Stimulated activated naive CD8-positive, alpha-beta T cell treated with anti-CD3 and anti-CD28 coated beads, Interleukin-15, Interleukin-2, amounts not matched to agents 100 U/mL and 50 U/mL, for 24 hours (primary cell): ENCODE results near the gene ZNF319.

Source experiments
- ATAC-seq: fragments of 150-1000 bp; cut with Tn5 transposase; one replicate; pipeline ENCODE4 v1.10.0; 2021
- DNase-seq: peaks from one replicate; pipeline ENCODE4 v3.0.0; 2021

Gene ZNF319

DNA sequence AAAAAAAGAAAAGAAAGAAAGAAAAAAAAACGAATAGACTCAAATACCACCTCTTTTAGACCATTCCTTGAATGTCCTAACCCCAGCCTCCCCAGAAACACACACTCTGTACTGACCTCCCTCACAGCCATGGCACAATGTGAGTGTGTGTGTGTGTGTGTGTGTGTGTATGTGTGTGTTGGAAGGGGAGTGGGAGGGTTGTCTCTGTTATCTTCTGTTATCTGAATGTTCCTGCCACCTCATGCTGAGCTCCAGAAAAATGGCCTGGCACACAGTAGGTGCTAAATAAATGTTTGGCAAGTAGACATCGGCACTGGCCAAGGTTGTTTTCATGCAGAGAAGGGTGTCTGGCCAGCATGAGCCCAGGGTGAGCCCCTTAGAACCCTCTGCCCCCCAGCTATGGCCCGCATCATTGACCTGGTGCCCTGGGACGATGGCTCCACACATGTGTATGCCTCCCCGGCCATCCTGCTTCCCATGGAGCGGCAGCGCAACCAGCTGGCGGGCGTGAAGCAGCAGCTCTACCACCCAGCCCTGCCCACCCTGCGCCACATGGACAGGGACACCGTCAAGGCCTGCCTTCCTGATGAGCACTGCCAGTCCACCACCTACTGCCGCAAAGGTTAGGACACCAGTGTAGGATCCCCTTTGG is 22.9 kb downstream of the ZNF319 start:
- ATAC-seq: no peak

DNA sequence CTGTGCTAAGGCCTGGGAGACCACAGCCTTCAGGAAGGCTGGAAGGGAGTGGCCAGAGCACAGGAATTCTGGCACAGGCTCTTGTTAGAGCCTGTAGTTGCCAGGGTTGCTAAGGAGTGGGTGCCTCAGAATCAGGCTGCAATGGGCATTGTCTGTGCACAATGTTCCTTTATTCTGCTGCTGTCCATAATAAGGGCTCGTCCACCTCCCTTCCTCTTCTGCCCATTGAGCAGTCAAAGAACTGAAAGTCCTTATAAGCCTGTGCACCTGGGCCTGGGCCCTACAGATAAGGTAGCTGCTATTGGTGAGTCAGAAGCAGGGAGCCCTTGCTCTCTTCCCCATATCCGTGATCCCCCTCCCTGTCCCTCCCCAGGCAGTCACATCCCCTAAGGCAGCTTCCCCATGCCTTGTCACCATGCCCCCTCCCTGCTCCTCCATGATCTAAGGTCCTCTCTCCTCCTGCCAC is 24.1 kb downstream of the ZNF319 start:
- no peak for ATAC-seq
- no peak for DNase-seq

More for the DNA sequence above, 22.9 kb downstream of the ZNF319 start:
- no peak for DNase-seq

DNA sequence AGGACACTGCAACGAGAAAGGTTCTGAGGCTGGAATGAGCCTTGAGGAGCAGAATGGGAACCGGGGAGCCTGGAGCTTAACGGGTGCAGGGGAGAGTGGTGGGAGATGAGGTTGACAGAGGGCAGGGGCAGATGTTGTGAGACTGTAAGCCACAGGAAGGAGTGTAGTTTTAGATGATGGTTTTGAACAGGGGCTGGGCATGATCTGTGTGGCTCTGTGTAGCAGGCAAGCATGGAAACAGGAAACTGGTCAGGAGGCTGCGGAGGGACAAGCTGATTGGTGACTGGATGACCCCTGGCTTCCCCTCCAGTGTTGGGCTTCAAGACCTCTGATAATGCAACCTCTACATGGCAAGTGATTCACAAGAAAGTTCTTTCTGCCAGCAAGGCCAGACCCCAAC is 28.2 kb downstream of the ZNF319 start:
- DNase-seq (no peak), ATAC-seq (no peak)

DNA sequence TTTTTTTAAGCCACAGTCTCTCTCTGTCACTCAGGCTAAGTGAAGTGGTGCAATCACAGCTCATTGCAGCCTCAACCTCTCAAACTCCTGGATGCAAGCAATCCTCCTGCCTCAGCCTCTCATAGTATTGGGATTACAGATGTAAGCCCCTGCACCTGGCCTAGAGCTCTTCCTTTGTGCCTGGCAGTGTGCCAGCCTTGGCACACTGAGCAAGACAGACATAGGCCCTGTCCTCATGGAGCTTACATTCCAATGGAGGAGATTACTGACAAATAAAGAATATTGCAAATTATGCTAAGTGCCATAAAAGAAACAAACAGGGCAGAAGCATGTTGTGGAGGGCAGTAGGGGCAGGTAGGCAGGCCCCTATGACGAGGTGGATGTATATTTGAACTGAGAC is 28.6 kb downstream of the ZNF319 start:
- DNase-seq: no peak
- ATAC-seq: no peak

DNA sequence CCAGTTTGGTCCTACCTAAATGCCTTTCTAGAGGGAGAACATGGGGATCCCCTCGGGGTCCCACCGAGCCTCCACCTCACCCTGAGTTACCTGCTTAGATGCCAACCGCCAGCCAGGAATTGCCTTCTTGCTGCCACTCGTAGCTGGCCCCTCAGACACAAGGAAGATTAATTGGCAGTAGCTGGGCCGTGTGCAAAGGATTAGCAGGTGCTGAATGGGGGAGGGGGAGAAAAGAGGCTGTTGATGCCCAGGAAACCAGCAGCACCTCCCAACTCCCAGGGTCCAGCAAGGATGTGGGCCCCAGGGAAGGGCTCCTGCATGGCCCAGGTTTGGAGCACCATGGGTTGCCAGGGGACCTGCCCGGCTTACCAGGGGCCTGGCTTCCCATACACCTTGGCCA is 29.5 kb downstream of the ZNF319 start, which contains the start of gene CNGB1:
CNGB1 (minus strand) TSS at position 159 of the 400 bp plus-strand sequence. CDS start 3,842 bp downstream, outside the sequence.
- no peak for DNase-seq
- ATAC-seq: no peak

DNA sequence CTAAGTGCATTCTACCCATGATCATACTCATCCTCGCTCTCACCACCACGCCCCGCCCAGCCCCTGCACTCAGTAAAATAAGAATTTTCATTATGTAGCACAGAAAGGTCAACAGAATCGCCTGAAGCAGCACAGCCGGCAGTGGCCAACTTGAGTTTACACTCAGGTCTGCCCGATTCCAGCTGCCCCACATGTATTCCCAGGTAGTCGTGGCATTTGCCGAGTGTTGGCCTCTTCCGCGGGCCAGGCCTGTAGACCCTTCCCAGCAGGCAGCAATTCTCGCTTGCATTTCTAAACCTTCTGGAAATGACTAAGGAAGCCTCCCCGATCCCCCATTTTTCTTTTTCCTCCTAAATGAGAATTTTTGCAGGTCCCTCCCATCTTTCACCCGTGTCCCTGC is 30.2 kb downstream of the ZNF319 start:
- no peak for DNase-seq
- ATAC-seq: no peak

DNA sequence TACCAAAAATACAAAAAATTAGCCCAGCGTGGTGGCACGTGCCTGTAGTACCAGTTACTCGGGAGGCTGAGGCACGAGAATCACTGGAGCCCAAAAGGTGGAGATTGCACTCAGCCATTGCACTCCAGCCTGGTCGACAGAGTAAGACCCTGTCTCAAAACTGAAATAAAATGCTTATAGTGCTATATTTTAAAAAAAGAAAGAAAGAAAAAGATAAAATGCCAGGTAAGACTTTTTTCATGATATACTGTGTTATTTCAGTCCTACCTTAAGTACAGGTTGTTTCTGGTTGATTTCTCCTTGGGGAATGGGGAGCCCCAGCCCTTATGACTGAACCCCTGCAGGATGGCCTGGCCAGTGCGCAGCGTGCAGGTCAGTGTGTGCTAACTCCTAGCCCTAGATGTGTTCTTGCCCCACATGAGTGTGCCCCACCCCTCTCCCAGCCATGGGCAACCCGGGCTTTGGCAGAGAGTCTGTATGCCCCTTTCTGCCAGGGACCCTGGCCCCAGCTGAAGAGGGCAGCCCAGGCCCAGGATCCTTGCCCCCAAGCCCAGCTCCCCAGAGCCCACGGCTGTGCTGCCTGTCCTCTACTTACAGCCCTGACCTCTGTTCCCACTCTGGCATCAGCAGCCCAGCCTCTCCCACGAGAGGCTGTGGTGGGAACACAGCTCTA is 30.9 kb downstream of the ZNF319 start:
- ATAC-seq: no peak
- no peak for DNase-seq

DNA sequence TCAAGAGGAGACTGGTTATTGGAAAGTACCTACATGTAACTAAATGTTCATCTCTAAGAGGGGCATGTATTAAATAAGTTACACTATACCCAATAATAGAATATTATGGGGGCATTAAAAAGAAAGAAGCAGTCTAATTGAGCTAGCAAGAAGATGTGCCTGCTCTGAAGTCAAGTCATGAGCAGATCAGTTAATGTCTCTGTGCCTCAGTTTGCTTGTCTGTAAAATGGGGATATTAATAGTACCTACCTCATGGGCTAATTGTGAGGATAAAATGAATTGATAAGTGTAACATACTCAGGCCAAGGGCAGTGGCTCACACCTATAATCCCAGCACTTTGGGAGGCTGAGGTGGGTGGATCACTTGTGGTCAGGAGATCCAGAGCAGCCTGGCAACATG is 32.6 kb downstream of the ZNF319 start:
- DNase-seq (no peak), ATAC-seq (no peak)

DNA sequence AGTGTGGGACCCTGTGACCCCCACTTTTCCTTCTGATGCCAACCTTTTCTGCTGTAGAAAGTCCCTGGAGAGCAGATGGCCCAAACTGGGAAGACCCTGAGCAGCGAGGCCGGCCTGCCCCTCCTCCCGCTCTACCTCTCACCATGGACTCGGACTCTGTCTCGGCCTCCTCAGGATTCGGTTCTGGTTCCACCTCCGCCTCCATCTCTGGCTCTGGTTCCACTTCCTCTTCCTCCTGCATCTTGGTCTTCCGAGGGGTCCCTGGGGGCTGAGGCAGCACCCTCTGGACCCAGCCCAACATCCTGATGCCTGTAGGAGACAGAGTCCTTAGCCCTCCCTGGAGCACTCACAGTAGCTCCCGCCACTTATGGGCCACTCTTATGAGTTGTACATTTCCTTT is 33.5 kb downstream of the ZNF319 start:
- ATAC-seq (no peak), DNase-seq (no peak)

DNA sequence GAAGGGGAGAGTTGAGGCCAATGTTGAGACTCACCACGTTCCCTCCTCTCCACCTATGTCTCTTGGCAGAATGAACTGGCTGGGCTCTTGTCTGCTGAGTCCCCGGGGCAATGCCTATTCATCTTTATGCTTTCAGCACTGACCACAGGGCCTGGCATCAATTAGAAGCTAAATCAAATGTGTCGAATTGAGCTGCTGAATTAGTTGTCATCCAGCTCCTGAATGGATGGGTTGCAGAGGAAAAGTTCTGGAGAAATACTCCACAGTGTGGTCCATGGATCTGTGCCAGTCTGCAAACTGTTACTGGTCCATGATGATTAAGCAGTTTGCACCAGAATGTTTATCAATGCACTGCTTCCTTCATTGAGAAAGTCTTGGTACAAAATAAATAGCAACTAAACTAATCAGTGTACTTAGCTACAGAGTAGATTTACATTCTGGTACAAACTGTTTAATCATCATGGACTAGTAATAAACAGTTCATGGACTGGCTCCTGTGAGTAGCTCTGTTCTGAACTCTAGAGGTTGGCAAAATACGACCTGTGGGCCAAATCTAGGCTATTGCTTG is 34.2 kb downstream of the ZNF319 start:
- DNase-seq: no peak
- ATAC-seq: no peak

DNA sequence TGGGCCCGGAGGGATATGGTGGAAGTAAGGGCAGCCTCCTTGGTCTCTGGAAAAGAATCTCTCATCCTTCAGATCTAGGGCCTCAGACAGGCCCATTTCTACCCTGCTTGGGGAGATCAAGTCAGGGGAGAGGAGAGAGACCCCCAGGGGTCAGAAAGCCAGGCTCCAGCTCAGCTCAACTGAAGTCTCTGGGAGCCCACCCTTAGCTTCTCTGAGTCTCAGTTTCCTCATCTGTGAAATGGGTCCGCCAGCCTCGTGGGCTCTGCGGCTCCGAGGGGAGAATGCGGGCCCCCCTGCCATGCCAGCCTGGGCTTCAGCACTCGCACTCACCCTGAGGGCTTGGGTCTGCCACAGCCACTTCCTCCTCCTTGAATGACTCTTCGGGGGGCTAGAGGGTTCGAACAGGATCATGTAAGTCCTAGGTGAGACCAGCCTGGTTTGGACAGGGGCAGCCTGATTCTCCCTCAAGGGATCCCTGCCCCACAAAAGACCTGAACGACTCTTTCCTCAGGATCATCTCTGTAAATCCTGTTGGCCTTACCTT is 36.2 kb downstream of the ZNF319 start:
- DNase-seq (no peak), ATAC-seq (no peak)

DNA sequence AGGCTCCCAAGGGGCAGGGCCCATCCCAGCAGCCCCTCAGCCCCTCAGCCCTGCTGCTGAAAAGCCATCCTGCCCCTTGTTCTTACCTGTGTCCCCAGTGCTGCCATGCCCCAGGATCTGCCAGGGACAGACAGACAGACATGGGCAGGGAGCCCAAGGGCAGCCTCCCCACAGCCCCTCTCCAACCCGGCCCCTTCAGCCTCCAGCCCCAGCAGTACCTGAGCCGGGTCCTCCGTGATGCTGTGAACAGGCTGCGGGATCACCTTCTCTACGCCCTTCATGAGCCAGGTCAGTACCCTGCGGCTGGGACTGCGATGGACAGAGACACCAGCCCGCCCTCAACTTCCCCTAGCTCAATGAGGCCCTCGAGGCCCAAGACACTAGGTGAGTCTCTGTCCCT is 37.7 kb downstream of the ZNF319 start:
- no peak for ATAC-seq
- no peak for DNase-seq

DNA sequence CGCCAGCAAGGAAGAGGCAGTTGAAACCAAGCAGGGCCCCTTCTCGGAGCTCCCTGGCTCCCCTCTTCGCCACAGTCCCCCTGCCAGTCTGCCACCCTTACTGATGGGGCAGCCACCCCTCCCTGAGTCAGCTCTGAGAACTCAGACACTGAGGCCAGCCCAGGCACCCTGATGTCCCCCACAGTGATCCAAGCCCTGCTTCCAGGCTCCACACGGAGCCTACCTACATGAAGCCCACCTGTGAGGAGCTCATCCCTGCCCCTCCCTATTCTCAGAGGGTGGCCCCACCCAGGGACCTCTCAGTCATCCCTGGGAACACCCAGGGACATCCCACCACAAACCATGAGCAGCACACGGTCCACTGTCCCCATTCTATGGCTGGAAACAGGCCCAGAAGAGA is 38.4 kb downstream of the ZNF319 start:
- no peak for ATAC-seq

DNA sequence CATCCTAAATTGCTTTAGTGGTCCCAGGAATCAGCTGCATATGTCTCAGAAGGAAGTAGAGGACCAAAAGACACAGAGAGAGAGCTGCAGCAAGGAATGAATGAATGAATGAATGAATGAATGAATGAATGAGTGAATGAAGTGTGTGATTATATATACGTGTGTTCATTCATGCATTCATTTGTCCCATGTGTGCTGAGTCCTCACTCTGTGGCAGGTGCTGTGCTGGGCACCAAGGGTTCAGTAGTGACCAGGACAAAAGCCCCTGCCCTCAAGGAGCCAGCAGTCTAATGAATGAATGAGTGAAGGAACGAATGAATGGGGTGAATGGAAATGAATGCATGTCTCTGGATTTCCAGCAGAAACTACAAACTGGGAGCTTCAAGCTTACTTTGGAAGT is 38.9 kb downstream of the ZNF319 start:
- ATAC-seq (no peak), DNase-seq (no peak)

More for the DNA sequence above, 38.4 kb downstream of the ZNF319 start:
- no peak for DNase-seq

DNA sequence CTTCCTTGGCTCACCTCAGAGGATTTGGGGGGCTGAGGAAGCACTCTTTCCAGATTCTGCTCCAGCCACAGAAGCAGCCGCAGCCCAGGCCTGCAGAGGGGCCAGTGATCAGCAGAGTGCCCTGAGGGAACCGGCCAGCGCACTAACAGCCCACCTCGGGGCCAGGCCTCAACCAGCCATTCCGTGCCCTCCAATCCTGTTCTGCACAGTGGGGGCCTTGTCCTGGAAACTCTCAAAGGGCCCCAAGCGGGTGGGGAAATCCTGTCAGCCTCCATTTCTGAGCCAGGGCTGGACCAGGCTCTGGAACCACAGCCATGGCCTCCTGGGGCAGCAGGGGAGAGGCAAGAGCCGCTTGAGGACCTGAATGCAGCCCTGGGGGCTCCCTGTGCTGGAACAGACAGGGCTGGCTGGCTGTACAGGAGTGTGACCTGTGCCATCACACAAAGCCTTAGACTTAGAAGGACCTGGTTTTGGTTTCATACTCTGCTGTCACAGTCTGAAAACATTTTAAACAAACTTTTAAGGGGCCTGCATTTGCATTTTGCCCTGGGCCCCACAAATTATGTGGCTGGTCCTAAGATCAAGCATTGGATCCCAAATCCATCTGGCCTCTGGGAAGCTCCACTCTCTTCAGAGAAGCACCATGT is 39.5 kb downstream of the ZNF319 start:
- no peak for DNase-seq
- ATAC-seq: no peak

DNA sequence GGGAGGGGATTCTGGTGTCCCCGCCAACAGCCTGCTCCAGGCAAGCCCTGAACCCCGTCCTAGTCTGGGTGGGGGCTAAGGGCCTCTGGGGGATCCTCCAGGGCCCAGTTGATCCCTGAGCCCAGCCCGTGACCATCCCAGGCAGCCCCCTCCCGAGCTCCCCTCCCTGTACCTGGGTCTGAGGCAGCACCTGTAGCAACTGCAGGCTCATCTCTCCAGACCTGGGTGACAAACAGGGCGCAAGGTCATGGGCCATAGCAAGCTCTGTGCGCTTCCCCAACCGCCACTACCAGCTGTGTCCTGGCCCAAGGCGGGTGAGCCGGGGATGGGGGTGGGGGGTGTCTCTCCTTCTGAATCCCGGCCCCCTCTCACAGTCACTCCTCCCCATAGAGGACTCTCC is 40.2 kb downstream of the ZNF319 start:
- ATAC-seq (no peak), DNase-seq (no peak)

DNA sequence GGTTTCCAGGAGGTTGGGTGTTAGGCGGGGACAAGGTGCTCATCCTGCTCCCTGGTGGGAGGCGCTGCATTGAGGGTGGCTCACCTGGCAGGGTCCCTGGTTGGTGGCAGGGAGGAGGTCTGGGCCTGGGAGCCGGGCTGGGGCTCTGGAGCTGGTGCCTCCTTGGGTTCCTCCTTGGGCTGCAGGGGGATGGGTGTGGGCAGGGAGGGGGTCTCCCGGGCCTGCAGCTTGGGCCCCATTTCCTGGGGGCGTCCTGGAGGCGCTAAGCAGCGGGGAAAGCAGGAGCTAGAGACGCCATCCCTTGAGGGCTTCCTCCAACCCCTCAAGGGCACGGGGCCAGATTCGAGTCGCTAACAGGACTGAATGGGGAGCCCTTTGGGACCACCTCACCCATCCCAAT is 40.7 kb downstream of the ZNF319 start:
- no peak for ATAC-seq
- DNase-seq: no peak

DNA sequence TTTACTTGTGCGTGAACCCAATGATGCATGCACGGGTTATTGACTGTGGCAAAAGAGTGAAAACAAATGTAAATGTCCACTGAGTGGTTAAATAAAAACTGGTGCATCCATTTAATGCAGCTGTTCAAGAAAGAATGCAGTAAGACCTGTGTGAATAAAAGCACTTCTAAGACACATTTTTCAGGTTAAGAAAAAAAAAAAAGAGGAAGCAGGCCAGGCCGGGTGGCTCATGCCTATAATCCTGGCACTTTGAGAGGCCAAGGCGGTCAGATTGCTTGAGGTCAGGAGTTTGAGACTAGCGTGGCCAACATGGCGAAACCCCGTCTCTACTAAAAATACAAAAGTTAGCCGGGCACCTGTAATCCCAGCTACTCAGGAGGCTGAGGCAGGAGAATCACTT is 41.4 kb downstream of the ZNF319 start:
- DNase-seq: no peak
- ATAC-seq: no peak

DNA sequence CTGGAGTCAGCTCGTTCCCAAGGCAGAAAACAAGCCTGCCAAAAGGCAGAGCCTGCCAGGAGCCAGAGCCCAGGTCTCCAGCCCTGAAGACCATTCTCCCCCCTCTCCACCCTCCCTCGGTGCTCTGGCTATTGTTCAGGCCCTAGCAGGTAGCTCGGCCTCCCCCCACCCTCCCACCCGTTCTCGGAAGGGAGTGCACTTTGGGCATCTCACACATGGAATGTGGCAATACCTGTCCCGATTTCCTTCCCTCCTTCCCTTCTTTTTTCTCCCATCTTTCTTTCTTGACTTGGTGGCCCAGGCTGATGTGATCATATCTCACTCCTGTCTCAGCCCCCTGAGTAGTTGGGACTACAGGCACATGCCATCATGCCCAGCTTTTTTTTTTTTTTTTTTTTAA is 41.9 kb downstream of the ZNF319 start:
- DNase-seq: no peak
- ATAC-seq: no peak

DNA sequence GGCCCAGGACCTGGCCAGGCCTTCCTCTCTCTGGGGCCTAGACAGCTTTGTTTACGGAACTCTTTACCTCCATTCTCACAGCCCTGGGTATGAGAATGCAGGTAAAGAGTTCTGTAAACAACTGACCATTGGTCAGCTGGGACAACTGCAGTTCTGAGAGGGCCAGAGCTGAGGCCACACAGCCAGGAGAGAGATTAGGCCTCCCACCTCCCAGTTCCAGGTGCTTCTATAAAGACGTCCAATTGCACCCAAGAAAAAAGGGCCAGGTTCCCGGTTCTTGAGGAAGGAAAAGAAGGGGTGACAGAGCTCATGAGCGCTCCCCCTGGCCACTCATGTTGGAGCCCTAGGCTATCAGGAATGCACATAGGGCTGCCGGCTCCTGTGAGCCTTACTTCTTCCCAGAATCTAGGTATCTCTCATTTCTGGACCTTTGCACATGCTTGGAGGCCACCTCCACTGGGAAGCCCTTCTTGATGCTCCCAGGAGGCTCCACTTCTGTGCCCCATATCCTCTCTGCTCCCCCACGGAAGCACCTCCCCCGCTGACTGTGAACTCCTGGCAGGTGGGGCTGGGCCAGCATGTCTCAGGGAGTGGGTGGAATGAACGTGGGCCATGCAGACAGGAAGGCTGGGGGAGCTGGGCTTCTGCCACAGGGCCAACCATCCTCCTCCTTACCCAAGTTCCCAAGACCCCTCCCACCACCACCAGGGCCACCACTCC is 42.6 kb downstream of the ZNF319 start:
- ATAC-seq (no peak), DNase-seq (no peak)

DNA sequence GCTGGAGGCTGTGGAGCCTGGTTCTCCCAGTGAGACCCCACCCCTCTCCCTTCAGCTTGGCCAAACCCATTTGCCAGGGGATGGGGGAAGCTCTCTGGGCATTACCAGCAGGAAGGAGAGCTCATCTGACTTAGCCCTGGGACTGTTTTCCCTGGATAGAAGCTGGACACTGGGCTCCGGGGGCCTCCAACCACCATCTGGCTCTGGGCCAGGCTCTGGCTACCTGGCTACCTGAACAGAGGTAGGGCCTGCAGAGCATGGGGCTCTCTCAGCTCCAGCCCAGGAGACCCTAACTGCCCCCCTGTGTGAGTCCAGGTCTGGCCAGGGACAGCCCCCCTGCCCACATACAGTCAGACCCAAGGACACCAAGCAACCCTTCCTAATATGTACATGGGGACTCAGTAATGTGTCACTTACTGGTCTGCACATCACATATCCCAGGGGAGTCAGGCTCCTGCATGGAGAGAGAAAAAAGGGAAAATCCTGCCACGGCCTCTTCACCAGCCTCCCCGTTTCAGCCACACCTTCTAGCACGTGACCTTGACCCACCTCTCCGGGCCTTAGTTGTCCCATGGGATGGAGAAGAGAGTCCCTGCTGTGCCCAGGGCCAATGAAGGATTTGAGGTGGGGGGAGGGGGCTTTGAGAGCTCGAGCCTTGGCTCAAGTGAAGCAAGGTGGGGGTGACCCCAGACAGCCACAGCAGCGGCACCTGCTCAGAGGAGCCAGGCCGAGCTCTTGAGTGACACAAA is 43.4 kb downstream of the ZNF319 start:
- no peak for ATAC-seq
- no peak for DNase-seq
